GM18873 (cell line): ENCODE measurements around the gene GAST.

Experiments
- ATAC-seq: cut with Tn5 transposase; IDR thresholded peaks from one replicate; pipeline ENCODE4 v1.9.1; 2021; ENCODE audit warnings: mild to moderate bottlenecking, moderate library complexity, moderate number of reproducible peaks; ENCODE audit not compliant: unreplicated experiment, low FRiP score

The GAST gene

GRCh38 chr17:41738077-41738800, 26.1 kb downstream of the GAST start:
- no peak for ATAC-seq

DNA sequence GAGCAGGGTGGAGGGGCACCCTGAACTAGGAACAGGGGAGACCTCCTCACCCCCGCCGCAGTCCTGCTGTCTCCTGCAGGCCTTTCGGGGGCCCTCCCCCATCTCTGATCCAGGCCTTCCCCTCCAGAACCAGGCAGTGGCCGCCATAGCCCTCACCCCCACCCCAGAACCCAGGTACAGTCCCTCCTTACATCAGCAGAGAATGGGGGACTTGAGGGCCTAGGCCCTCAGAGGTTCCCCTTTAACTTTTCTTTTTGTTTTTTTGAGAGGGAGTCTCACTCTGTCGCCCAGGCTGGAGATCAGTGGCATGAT, 26.6 kb downstream of the GAST start:
- no peak for ATAC-seq

DNA sequence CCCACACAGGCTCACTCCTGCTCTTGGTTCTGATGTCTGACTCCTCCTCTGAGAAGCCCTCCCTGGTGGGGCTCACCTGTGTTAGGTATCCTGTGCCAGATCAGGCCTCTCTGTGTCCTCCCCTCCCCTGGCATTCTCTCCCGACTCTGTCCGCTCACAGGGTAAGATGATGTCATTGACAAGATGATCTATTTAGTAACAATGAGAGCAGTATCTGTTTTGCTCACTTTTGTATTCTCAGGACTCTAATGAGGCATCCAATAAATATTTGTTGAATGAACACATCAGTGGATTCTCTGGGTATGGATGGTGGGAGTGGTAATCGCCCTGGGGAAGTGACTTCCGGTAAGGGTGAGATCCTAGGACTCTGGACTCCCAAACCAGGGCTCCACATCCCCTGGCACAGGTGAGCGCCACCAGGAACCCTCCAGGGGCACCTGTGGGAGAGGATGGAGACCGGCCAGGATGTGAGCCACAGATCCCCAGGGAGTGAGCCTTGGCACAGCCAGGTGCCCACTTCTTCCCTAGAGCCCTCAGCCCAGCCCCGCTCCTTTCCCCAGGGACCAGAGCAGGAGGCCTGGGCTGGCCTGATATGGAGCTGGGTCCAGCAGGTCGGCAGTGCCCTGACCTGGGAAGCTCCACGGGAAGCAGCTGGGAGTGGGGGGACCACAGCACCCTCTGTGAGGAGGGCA, 27.7 kb downstream of the GAST start:
- ATAC-seq = no peak

GRCh38 chr17:41740506-41740905, 28.4 kb downstream of the GAST start:
- ATAC-seq = no peak

GRCh38 chr17:41741709-41742108, 29.6 kb downstream of the GAST start:
- no peak for ATAC-seq

DNA sequence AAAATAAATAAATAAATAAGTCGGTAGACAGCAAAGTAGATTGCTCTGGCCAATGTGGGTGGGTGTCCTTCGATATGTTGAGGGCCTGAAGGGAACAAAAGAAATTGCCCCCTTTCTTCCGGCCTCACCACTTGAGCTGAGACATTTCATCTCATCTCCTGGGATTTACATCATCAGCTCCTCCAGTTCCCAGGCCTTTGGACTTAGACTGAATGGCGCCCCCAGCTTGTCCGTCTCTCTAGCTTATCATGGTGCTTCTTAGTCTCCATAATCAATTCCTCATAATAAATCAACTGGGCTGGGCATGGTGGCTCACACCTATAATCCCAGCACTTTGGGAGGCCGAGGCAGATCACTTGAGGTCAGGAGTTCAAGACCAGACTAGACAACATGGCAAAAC, 36.1 kb downstream of the GAST start:
- no peak for ATAC-seq

- no peak for ATAC-seq
Measured at GRCh38 chr17:41750862-41751261, 38.7 kb downstream of the GAST start.

DNA sequence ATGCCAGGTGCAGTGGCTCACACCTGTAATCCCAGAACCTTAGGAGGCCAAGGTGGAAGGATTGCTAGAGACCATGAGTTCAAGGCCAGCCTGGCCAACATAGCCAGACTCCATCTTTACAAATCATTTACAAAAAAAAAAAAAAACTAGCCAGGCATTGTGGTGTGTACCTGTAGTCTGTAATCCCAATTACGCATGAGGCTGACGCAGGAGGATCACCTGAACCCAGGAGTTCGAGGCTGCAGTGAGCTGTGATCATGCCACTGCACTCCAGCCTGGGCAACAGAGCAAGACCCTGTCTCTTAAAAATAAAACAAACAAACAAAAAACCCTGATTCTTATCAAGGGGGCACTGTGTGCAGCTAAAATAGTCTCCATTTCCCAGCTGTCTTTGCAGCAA, 39.2 kb downstream of the GAST start:
- ATAC-seq = no peak

- ATAC-seq = no peak
Measured at GRCh38 chr17:41754066-41754465, 41.9 kb downstream of the GAST start.

GRCh38 chr17:41758601-41759000, 46.5 kb downstream of the GAST start:
- ATAC-seq = no peak

- ATAC-seq = no peak
Measured at GRCh38 chr17:41760878-41761277, 48.7 kb downstream of the GAST start.

DNA sequence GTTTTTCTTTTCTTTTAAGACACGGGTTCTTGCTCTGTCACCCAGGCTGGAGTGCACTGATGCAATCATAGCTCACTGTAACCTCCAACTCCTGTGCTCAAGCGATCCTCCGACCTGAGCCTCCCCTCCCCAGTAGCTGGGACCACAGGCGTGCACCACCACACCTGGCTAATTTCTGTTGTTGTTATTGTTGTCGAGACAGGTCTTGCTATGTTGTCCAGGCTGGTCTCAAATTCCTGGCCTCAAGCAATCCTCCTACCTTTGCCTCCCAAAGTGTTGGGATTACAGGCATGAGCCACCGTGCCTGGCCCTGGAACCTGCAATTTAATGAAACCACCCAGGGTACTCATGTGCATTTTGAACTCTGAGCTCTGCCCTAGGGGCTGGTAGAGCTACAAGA, 50.3 kb downstream of the GAST start:
- ATAC-seq = no peak

DNA sequence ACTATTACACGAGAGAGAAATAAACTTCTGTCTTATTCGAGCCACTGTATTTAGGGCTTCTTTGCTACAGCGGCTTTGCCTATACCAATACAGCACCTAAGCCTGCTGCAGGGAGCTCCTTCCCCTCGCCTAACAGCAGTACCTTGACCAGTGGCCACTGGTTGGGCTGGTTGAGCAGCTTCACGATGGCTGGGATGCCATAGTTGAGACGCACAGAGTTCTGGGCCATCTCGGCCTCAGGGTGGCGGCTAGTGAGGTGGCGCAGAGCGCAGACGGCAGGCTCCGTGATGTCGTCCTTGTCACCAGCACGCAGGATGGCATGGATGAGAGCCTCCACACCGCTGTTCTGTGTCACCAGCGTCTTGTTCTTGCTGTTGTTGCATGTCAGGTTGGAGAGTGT, 50.7 kb downstream of the GAST start:
- no peak for ATAC-seq

GRCh38 chr17:41763327-41763726, 51.2 kb downstream of the GAST start:
- no peak for ATAC-seq
